Measurements from ENCODE around the gene STMN3. TPM values are rescaled to one million over a fixed set of nuclear protein-coding genes. Genes with fewer than 3 reads are reported as not detected.

STMN3 gene
- total RNA-seq, 3 donors from 2014 or later, result 11.8 to 19.6 (median 17.7) TPM

DNA sequence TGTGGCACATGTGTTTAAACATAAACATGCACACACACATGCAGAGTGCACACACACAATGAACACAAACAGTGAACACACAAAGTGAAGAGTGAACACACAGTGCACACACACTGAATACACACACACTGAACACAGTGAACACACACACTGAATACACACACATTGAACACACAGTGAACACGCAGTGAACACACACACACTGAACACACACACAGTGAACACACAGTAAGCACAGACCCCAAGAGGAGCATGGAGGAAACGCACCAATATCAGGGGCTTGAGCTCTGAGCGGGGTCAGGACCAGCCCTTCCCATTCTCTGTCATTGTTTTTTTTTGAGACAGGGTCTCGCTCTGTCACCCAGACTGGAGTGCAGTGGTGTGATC lies 62.1 kb downstream of the STMN3 start:
- H3K27me3 ChIP-seq, result no peaks in the 10 kb centered on the region
- no peak for DNase-seq (ENCODE audit: low spot score in 2 of 2)
- no peak overlapping the region for H3K27ac ChIP-seq
- no peaks in the 10 kb centered on the region for H3K4me1 ChIP-seq
- H3K36me3 ChIP-seq, result no peaks in the 10 kb centered on the region
- H3K9me3 ChIP-seq, result no peaks in the 10 kb centered on the region
- intact Hi-C loops (cut with DNase I; ENCODE audit: low total_unique reads), result no loop called here
- H3K4me3 ChIP-seq, result no peak overlapping the region
- no peak for TF ChIP-seq POLR2A (IDR thresholded peaks at IDR 0.05)
- TF ChIP-seq, protein P1, sequence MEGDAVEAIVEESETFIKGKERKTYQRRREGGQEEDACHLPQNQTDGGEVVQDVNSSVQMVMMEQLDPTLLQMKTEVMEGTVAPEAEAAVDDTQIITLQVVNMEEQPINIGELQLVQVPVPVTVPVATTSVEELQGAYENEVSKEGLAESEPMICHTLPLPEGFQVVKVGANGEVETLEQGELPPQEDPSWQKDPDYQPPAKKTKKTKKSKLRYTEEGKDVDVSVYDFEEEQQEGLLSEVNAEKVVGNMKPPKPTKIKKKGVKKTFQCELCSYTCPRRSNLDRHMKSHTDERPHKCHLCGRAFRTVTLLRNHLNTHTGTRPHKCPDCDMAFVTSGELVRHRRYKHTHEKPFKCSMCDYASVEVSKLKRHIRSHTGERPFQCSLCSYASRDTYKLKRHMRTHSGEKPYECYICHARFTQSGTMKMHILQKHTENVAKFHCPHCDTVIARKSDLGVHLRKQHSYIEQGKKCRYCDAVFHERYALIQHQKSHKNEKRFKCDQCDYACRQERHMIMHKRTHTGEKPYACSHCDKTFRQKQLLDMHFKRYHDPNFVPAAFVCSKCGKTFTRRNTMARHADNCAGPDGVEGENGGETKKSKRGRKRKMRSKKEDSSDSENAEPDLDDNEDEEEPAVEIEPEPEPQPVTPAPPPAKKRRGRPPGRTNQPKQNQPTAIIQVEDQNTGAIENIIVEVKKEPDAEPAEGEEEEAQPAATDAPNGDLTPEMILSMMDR (IDR thresholded peaks at IDR 0.05), result no peak
- TF ChIP-seq POLR2AphosphoS5 (IDR thresholded peaks at IDR 0.05), result no peak

DNA sequence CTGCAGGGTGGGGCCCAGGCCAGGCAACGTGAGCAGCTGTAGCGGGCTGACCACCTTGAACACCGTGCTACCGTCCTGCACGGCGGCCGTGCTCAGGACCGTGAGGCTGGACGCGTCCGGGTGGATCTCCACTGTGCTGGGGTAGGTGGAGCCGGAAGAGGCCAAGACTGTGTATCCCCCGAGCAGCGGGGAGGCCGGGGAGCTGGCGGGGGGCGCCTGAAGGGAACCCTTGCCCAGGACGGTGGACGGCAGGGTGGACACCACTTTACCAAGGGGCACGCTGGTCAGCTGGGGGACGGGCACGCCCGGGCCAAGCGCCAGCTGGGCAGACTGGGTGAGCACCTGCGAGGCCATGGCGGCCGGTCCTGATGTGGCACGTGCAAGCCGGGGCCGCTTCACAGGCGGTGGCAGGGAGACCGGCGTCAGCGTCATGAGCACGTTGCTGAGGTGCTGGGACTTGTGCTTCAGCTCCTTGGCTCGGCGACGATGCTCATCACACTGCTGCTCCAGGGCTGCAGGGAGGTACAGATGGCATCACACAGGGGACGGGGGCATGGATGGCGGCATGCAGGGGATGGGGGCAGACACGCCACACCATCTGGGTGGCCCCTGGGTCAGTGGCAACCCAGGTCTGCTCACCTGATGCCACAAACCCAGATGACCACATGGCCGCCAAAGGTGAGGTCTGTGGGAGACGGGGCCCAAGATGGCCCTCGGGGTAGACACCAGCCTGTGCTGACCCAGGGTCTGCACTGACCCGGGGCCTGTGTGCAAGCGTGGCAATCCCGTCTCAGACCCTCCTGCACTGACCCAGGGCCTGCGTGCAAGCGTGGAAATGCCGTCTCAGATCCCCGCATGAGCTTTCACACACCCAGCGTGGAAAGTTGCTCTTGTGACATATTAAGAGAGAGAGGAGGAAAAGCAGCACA lies 62.7 kb downstream of the STMN3 start:
- Histone ChIP-seq H3K4me3 (peak overlapping the region in 1 of 3 donors; percentile 41), H3K9me3 (no peaks in the 10 kb centered on the region), H3K4me1 (no peaks in the 10 kb centered on the region), H3K27me3 (no peaks in the 10 kb centered on the region), H3K36me3 (no peaks in the 10 kb centered on the region), H3K27ac (peak overlapping the region; percentile 45 to 75)
- no peak for DNase-seq (ENCODE audit: low spot score in 2 of 2)
- TF ChIP-seq POLR2A (IDR thresholded peaks at IDR 0.05) (no peak), POLR2AphosphoS5 (IDR thresholded peaks at IDR 0.05) (no peak)
- TF ChIP-seq, protein P1 (IDR thresholded peaks at IDR 0.05), result no peak
- intact Hi-C loops (cut with DNase I; ENCODE audit: low total_unique reads), result no loop called here

Other genes with a start within 250 kb of the STMN3 start
- not detected for gene KCNQ2, start 180.8 kb downstream of the STMN3 start, total RNA-seq
- 10 to 100 TPM in 1 of 3 donors, 1 to 10 TPM in 1, under 1 TPM in 1; 0.48 to 20.6 (median 4.8) TPM for gene EEF1A2, start 154.3 kb downstream of the STMN3 start, total RNA-seq
- gene PPDPF, start 132.7 kb downstream of the STMN3 start, total RNA-seq, result 100 to 1,000 TPM in 2 of 3 donors, 10 to 100 TPM in 1; 71.8 to 151 (median 133) TPM
- gene PTK6, start 116.0 kb downstream of the STMN3 start, total RNA-seq, result 1 to 10 TPM in 1 of 3 donors, under 1 TPM in 2; 0.16 to 2.3 (median 0.88) TPM
- under 1 TPM in 2 of 3 donors, not detected in 1; 0.59 to 0.66 TPM for gene SRMS, start 105.7 kb downstream of the STMN3 start, total RNA-seq
- under 1 TPM; 0.29 to 0.33 (median 0.32) TPM for gene FNDC11, start 99.3 kb downstream of the STMN3 start, total RNA-seq
- gene HELZ2, start 79.2 kb downstream of the STMN3 start, total RNA-seq, result 10 to 100 TPM in 2 of 3 donors, 1 to 10 TPM in 1; 9.9 to 22.6 (median 20.3) TPM
- 10 to 100 TPM in 2 of 3 donors, 1 to 10 TPM in 1; 6.6 to 11.0 (median 10.2) TPM for gene GMEB2, start 26.3 kb downstream of the STMN3 start, total RNA-seq
- 10 to 100 TPM; 12.5 to 22.3 (median 15.1) TPM for gene RTEL1, start 4.9 kb upstream of the STMN3 start, total RNA-seq
- gene TNFRSF6B, start 43.2 kb upstream of the STMN3 start, total RNA-seq, result 10 to 100 TPM in 1 of 3 donors, 1 to 10 TPM in 2; 2.8 to 40.0 (median 7.4) TPM
- gene ARFRP1, start 54.6 kb upstream of the STMN3 start, total RNA-seq, result 10 to 100 TPM; 30.7 to 41.0 (median 32.3) TPM
- 10 to 100 TPM; 17.6 to 26.9 (median 24.9) TPM for gene ZGPAT, start 54.6 kb upstream of the STMN3 start, total RNA-seq
- 10 to 100 TPM in 2 of 3 donors, 1 to 10 TPM in 1; 7.0 to 16.7 (median 12.0) TPM for gene LIME1, start 83.2 kb upstream of the STMN3 start, total RNA-seq
- gene SLC2A4RG, start 86.4 kb upstream of the STMN3 start, total RNA-seq, result 10 to 100 TPM; 22.9 to 58.9 (median 36.9) TPM
- gene ZBTB46, start 177.8 kb upstream of the STMN3 start, total RNA-seq, result 10 to 100 TPM in 2 of 3 donors, 1 to 10 TPM in 1; 8.2 to 18.7 (median 10.7) TPM
- not detected for gene ABHD16B, start 208.1 kb upstream of the STMN3 start, total RNA-seq
- gene TPD52L2, start 211.8 kb upstream of the STMN3 start, total RNA-seq, result 100 to 1,000 TPM in 1 of 3 donors, 10 to 100 TPM in 2; 75.1 to 146 (median 84.2) TPM
- gene DNAJC5, start 241.7 kb upstream of the STMN3 start, total RNA-seq, result 10 to 100 TPM; 31.1 to 37.9 (median 37.0) TPM

Data from breast epithelium (tissue), 4 donors.